ENCODE results near the gene ZNF492.
"Not testable (repeated sequence)": the region's sequence is repeated elsewhere in the genome, so short reads cannot be mapped to it uniquely, and the experiment has no call there.

ZNF492 gene

GRCh38 chr19:22617181-22617580 is 16.9 kb upstream of the ZNF492 start:
- DNase-seq: not testable (repeated sequence)

- peak in 1 of 56 donors; percentile 6 for DNase-seq
These were observed 16.4 kb upstream of the ZNF492 start for GRCh38 chr19:22617614-22618320.

GRCh38 chr19:22619371-22619770 is 14.8 kb upstream of the ZNF492 start:
- peak in 31 of 56 donors; percentile 2 to 69 (median 21) for DNase-seq

- no peak for DNase-seq
These were observed 14.2 kb upstream of the ZNF492 start for GRCh38 chr19:22619932-22620331.

GRCh38 chr19:22620401-22620800 is 13.7 kb upstream of the ZNF492 start:
- DNase-seq: no peak

- no peak for DNase-seq
These were observed 13.2 kb upstream of the ZNF492 start for GRCh38 chr19:22620912-22621311.

- no peak for DNase-seq
These were observed 12.1 kb upstream of the ZNF492 start for GRCh38 chr19:22622020-22622419.

- DNase-seq: peak in 10 of 56 donors; percentile 12 to 42 (median 21)
These were observed 11.0 kb upstream of the ZNF492 start for GRCh38 chr19:22622901-22623840.

GRCh38 chr19:22623841-22624221 is 10.3 kb upstream of the ZNF492 start:
- DNase-seq: peak in 1 of 56 donors; percentile 4

- no peak for DNase-seq
These were observed 8.7 kb upstream of the ZNF492 start for GRCh38 chr19:22625266-22626035.

- DNase-seq: no peak
These were observed 6.6 kb upstream of the ZNF492 start for GRCh38 chr19:22627526-22627925.

- no peak for DNase-seq
These were observed 5.7 kb upstream of the ZNF492 start for GRCh38 chr19:22628401-22628800.

GRCh38 chr19:22634450-22634827 is 315 bp downstream of the ZNF492 start:
- DNase-seq: no peak

GRCh38 chr19:22685493-22685892 is 51.4 kb downstream of the ZNF492 start:
- DNase-seq: not testable (repeated sequence)

- not testable (repeated sequence) for DNase-seq
These were observed 68.5 kb downstream of the ZNF492 start for GRCh38 chr19:22702661-22703060.

- not testable (repeated sequence) for DNase-seq
These were observed 69.0 kb downstream of the ZNF492 start for GRCh38 chr19:22703096-22703495.

- DNase-seq: no peak
These were observed 74.9 kb downstream of the ZNF492 start for GRCh38 chr19:22708983-22709382.

All from nucleus accumbens (tissue), 56 donors.